WTC11 (cell line): ENCODE data around the gene MRPS30. TPM values are rescaled to one million over a fixed set of nuclear protein-coding genes. Genes with fewer than 3 reads are reported as not detected.

Experiments
- ATAC-seq: fragments of 200-7000 bp; cut with Tn5 transposase; 2 replicates; pipeline ENCODE4 v1.10.0; 2021; ENCODE audit warnings: mild to moderate bottlenecking, moderate library complexity
- CTCF ChIA-PET: fragments of 300-600 bp; sonication (Branson Sonifier 250); formaldehyde crosslinking; loops from one replicate; lab custom pipeline; 2021; ENCODE audit warnings: antibody characterized with exemption; lab: Charles Lee
- POLR2A ChIA-PET: fragments of 350-600 bp; sonication (Branson Sonifier 250); formaldehyde crosslinking; loops from one replicate; lab custom pipeline; 2021; ENCODE audit warnings: antibody characterized with exemption; lab: Charles Lee
- DNase-seq: peaks from one replicate; pipeline ENCODE4 v3.0.0; 2021; ENCODE audit warnings: low spot score
- H3K27ac Mint-ChIP-seq: 2 replicates; pipeline ENCODE4 v1.8.0; 2021; ENCODE audit warnings: mixed read lengths
- H3K27me3 Mint-ChIP-seq: 2 replicates; pipeline ENCODE4 v1.8.0; 2021; ENCODE audit warnings: low read depth, mild to moderate bottlenecking, moderate library complexity, mixed read lengths
- H3K36me3 Mint-ChIP-seq: 2 replicates; pipeline ENCODE4 v1.8.0; 2021; ENCODE audit warnings: mixed read lengths
- H3K4me1 Mint-ChIP-seq: 2 replicates; pipeline ENCODE4 v1.8.0; 2022; ENCODE audit warnings: mixed read lengths
- H3K4me3 Mint-ChIP-seq: 2 replicates; pipeline ENCODE4 v1.8.0; 2021; ENCODE audit warnings: mild to moderate bottlenecking, moderate library complexity, mixed read lengths
- H3K9me3 Mint-ChIP-seq: 2 replicates; pipeline ENCODE4 v1.8.0; 2021; ENCODE audit warnings: mixed read lengths
- GABPB1 ChIP-seq: sonication (generic); formaldehyde crosslinking; IDR thresholded peaks from 2 replicates; pipeline ENCODE4 v1.8.1; 2023; ENCODE audit warnings: mild to moderate bottlenecking, missing genetic modification reagents
- JAZF1 ChIP-seq: fragments of 250-450 bp; sonication (Bioruptor Pico); IDR thresholded peaks from 2 replicates; pipeline ENCODE4 v1.9.0; 2021; ENCODE audit warnings: moderate library complexity, mild to moderate bottlenecking, inconsistent platforms
- NR2C2 ChIP-seq: sonication (generic); formaldehyde crosslinking; IDR thresholded peaks from 2 replicates; pipeline ENCODE4 v1.8.0; 2022; ENCODE audit warnings: mild to moderate bottlenecking, missing genetic modification reagents
- RELA ChIP-seq: sonication (generic); formaldehyde crosslinking; IDR thresholded peaks from 2 replicates; pipeline ENCODE4 v1.8.1; 2022; ENCODE audit warnings: missing genetic modification reagents, mild to moderate bottlenecking, borderline replicate concordance
- SP1 ChIP-seq: sonication (generic); formaldehyde crosslinking; conservative IDR thresholded peaks from 2 replicates; pipeline ENCODE4 v1.8.1; 2022; ENCODE audit warnings: missing genetic modification reagents
- ZNF423 ChIP-seq: fragments of 250-450 bp; sonication (Bioruptor Pico); IDR thresholded peaks from 2 replicates; pipeline ENCODE4 v2.1.2; 2022; ENCODE audit warnings: mild to moderate bottlenecking, moderate library complexity
- ZNF671 ChIP-seq: fragments of 250-450 bp; sonication (Bioruptor Pico); IDR thresholded peaks from 2 replicates; pipeline ENCODE4 v1.8.0; 2021; ENCODE audit warnings: mild to moderate bottlenecking
- total RNA-seq: library from RNA; stranded (reverse); gene quantifications from 3 replicates; pipeline ENCODE4 v1.2.3, GENCODE V29; 2021
- TF ChIP-seq, protein P1 (sequence below): fragments of 200-600 bp; IDR thresholded peaks from 2 replicates; pipeline ENCODE4 v1.8.0; 2022; ENCODE audit warnings: antibody characterized with exemption
- TF ChIP-seq, protein P2 (sequence below): sonication (generic); formaldehyde crosslinking; IDR thresholded peaks from 2 replicates; pipeline ENCODE4 v1.8.0; 2022; ENCODE audit warnings: mild to moderate bottlenecking, missing genetic modification reagents
- TF ChIP-seq, protein P3 (sequence below): fragments of 250-450 bp; sonication (Bioruptor Pico); IDR thresholded peaks from 2 replicates; pipeline ENCODE4 v1.9.0; 2021; ENCODE audit warnings: mild to moderate bottlenecking, borderline replicate concordance
- TF ChIP-seq, protein P4 (sequence below): sonication (generic); formaldehyde crosslinking; IDR thresholded peaks from 2 replicates; pipeline ENCODE4 v1.8.0; 2022; ENCODE audit warnings: mild to moderate bottlenecking, missing genetic modification reagents
- TF ChIP-seq, protein P5 (sequence below): sonication (generic); formaldehyde crosslinking; IDR thresholded peaks from 2 replicates; pipeline ENCODE4 v1.8.1; 2022; ENCODE audit warnings: low read depth, mild to moderate bottlenecking, moderate library complexity, missing genetic modification reagents, borderline replicate concordance
- TF ChIP-seq, protein P6 (sequence below): sonication (generic); formaldehyde crosslinking; IDR thresholded peaks from 2 replicates; pipeline ENCODE4 v1.8.1; 2022; ENCODE audit warnings: low read depth, missing genetic modification reagents, borderline replicate concordance

MRPS30 gene
- total RNA-seq, 1 experiment from 2014 or later, result 83.9 TPM

DNA sequence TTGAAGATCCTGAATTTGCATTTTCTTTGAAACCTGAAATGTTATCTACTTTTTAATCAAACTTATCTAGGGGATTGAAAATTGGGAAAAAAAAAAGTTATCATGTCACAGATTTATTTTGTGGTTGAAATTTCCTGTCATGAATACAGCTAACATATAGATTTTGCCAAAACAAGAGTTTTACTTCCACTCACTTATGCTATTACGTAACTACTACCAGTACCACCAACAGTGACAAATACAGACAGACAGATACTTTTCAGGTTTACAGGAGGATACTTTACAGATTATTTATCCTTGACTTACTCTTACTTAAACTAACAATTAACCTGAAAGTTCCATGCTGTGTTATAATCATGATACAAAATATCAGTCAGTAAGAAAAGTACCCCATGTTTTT lies 6.8 kb upstream of the MRPS30 start:
- H3K36me3 Mint-ChIP-seq, result peaks cover 23% of the 10 kb centered on the region
- TF ChIP-seq GABPB1 (CRISPR knock-in tag) (no peak), ZNF423 (CRISPR knock-in tag) (no peak), ZNF671 (CRISPR knock-in tag) (no peak)
- TF ChIP-seq, protein P1, sequence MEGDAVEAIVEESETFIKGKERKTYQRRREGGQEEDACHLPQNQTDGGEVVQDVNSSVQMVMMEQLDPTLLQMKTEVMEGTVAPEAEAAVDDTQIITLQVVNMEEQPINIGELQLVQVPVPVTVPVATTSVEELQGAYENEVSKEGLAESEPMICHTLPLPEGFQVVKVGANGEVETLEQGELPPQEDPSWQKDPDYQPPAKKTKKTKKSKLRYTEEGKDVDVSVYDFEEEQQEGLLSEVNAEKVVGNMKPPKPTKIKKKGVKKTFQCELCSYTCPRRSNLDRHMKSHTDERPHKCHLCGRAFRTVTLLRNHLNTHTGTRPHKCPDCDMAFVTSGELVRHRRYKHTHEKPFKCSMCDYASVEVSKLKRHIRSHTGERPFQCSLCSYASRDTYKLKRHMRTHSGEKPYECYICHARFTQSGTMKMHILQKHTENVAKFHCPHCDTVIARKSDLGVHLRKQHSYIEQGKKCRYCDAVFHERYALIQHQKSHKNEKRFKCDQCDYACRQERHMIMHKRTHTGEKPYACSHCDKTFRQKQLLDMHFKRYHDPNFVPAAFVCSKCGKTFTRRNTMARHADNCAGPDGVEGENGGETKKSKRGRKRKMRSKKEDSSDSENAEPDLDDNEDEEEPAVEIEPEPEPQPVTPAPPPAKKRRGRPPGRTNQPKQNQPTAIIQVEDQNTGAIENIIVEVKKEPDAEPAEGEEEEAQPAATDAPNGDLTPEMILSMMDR, result no peak
- TF ChIP-seq, protein P2, sequence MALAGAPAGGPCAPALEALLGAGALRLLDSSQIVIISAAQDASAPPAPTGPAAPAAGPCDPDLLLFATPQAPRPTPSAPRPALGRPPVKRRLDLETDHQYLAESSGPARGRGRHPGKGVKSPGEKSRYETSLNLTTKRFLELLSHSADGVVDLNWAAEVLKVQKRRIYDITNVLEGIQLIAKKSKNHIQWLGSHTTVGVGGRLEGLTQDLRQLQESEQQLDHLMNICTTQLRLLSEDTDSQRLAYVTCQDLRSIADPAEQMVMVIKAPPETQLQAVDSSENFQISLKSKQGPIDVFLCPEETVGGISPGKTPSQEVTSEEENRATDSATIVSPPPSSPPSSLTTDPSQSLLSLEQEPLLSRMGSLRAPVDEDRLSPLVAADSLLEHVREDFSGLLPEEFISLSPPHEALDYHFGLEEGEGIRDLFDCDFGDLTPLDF (CRISPR knock-in tag), result no peak
- TF ChIP-seq, protein P3, sequence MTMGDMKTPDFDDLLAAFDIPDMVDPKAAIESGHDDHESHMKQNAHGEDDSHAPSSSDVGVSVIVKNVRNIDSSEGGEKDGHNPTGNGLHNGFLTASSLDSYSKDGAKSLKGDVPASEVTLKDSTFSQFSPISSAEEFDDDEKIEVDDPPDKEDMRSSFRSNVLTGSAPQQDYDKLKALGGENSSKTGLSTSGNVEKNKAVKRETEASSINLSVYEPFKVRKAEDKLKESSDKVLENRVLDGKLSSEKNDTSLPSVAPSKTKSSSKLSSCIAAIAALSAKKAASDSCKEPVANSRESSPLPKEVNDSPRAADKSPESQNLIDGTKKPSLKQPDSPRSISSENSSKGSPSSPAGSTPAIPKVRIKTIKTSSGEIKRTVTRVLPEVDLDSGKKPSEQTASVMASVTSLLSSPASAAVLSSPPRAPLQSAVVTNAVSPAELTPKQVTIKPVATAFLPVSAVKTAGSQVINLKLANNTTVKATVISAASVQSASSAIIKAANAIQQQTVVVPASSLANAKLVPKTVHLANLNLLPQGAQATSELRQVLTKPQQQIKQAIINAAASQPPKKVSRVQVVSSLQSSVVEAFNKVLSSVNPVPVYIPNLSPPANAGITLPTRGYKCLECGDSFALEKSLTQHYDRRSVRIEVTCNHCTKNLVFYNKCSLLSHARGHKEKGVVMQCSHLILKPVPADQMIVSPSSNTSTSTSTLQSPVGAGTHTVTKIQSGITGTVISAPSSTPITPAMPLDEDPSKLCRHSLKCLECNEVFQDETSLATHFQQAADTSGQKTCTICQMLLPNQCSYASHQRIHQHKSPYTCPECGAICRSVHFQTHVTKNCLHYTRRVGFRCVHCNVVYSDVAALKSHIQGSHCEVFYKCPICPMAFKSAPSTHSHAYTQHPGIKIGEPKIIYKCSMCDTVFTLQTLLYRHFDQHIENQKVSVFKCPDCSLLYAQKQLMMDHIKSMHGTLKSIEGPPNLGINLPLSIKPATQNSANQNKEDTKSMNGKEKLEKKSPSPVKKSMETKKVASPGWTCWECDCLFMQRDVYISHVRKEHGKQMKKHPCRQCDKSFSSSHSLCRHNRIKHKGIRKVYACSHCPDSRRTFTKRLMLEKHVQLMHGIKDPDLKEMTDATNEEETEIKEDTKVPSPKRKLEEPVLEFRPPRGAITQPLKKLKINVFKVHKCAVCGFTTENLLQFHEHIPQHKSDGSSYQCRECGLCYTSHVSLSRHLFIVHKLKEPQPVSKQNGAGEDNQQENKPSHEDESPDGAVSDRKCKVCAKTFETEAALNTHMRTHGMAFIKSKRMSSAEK, result no peak
- ChIA-PET POLR2A (no interaction called here), CTCF (no interaction called here)
- no peak for DNase-seq
- H3K27ac Mint-ChIP-seq, result no peak overlapping the region
- no peak for ATAC-seq
- peaks cover 27% of the 10 kb centered on the region for H3K9me3 Mint-ChIP-seq
- no peaks in the 10 kb centered on the region for H3K27me3 Mint-ChIP-seq
- no peak overlapping the region for H3K4me3 Mint-ChIP-seq
- H3K4me1 Mint-ChIP-seq, result peaks cover 4% of the 10 kb centered on the region

DNA sequence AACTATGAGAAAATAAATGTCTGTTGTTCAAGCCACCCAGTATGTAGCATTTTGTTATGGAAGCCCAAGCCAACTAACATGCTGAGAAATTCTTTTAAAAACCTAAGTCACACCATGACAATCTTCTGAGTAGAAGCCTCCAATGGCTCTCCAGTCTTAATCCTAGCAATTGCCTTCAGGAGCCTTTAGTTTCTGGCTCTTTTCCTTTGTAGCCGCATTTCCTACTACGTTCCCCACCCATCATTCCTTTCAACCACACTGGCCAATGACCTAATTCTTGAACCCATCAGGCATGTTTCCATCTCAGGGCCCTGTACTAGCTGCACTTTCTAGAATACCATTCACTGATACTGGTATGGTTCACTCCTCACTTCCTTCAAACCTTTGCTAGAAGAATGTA lies 2.1 kb upstream of the MRPS30 start:
- peaks cover 26% of the 10 kb centered on the region for H3K4me1 Mint-ChIP-seq
- no peak for DNase-seq
- TF ChIP-seq, protein P4, sequence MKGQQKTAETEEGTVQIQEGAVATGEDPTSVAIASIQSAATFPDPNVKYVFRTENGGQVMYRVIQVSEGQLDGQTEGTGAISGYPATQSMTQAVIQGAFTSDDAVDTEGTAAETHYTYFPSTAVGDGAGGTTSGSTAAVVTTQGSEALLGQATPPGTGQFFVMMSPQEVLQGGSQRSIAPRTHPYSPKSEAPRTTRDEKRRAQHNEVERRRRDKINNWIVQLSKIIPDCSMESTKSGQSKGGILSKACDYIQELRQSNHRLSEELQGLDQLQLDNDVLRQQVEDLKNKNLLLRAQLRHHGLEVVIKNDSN (CRISPR knock-in tag), result no peak
- TF ChIP-seq, protein P5, sequence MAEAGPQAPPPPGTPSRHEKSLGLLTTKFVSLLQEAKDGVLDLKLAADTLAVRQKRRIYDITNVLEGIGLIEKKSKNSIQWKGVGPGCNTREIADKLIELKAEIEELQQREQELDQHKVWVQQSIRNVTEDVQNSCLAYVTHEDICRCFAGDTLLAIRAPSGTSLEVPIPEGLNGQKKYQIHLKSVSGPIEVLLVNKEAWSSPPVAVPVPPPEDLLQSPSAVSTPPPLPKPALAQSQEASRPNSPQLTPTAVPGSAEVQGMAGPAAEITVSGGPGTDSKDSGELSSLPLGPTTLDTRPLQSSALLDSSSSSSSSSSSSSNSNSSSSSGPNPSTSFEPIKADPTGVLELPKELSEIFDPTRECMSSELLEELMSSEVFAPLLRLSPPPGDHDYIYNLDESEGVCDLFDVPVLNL (CRISPR knock-in tag), result no peak
- TF ChIP-seq RELA (CRISPR knock-in tag), result no peak
- no peak for TF ChIP-seq JAZF1 (CRISPR knock-in tag)
- TF ChIP-seq, protein P6, sequence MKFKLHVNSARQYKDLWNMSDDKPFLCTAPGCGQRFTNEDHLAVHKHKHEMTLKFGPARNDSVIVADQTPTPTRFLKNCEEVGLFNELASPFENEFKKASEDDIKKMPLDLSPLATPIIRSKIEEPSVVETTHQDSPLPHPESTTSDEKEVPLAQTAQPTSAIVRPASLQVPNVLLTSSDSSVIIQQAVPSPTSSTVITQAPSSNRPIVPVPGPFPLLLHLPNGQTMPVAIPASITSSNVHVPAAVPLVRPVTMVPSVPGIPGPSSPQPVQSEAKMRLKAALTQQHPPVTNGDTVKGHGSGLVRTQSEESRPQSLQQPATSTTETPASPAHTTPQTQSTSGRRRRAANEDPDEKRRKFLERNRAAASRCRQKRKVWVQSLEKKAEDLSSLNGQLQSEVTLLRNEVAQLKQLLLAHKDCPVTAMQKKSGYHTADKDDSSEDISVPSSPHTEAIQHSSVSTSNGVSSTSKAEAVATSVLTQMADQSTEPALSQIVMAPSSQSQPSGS (CRISPR knock-in tag), result no peak
- no peak for TF ChIP-seq SP1 (CRISPR knock-in tag)
- TF ChIP-seq NR2C2 (CRISPR knock-in tag), result no peak
- no peaks in the 10 kb centered on the region for H3K27me3 Mint-ChIP-seq
- no peaks in the 10 kb centered on the region for H3K9me3 Mint-ChIP-seq
- ChIA-PET CTCF (no interaction called here), POLR2A (no interaction called here)
- peaks cover 15% of the 10 kb centered on the region for H3K36me3 Mint-ChIP-seq
- ATAC-seq, result no peak
- H3K27ac Mint-ChIP-seq, result no peak overlapping the region
- no peak overlapping the region; the same call in 1 of the 2 replicates for H3K4me3 Mint-ChIP-seq
